Retinal pigment epithelial cell (primary cell): ENCODE results near the gene FAM222A.

Experiments
- DNase-seq: peaks from one replicate; pipeline ENCODE4 v3.0.0-alpha.2; 2010; ENCODE audit warnings: low read depth
- H3K4me3 ChIP-seq: 2 replicates; pipeline ENCODE4 v1.5.1; 2011; ENCODE audit warnings: mild to moderate bottlenecking, low read length, control low read depth, moderate library complexity
- CTCF ChIP-seq: conservative IDR thresholded peaks from 2 replicates; pipeline ENCODE4 v1.5.1; 2011; ENCODE audit warnings: low read depth, low read length, control low read depth, inconsistent platforms

The FAM222A gene

DNA sequence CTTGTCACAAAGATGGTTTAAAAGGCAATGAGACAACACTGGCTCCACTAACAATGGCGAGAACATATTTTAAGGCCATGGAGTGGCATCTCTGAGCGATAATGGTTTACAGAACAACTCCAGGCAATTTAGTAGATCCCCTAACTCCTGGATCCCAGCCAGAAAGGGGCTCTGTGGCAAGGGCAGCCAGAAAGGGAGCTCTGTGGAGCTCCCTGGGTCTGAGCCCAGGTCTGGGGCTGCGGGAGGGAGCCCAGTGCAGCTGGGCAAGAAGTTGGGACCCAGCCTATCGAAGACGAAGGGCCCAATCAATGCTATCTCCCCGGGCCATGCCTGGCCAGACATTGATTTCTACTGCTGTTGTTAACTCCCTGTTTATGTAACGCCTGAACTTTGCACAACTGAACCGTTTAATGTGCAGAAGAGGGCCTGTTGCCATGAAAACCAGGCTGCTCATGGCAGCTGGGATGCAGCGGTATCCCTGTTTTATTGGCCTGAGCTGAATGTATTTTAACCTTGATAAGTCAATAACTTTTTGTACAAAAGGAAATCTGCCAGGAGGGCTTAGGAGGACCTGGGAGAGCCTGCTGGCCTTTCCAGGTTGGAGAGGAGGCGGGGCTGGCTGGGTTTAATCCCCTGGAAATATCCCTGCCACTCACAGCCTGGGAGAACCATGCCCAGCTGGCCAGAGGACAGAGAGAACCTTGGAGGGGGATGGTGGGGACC, 6.7 kb upstream of the FAM222A start:
- DNase-seq, result no peak
- TF ChIP-seq CTCF, result no peak
- no peak overlapping the region for H3K4me3 ChIP-seq

DNA sequence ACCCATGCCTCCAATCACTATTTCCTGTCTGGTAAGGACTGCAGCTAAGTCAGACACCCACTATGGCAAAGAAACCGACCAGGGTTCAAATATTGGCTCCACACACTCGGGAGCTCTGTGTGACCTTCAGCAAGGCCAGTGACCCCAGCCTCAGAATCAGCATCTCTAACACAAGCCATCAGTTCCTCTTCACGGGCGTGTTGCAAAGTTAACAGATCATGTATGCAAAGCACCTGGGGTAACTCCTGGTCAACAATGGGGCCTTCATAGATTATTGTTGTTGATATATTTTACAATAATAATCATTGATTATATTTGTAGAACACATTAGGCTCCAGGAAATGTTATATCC, 6.2 kb upstream of the FAM222A start:
- TF ChIP-seq CTCF, result no peak
- no peak overlapping the region for H3K4me3 ChIP-seq
- DNase-seq, result no peak

DNA sequence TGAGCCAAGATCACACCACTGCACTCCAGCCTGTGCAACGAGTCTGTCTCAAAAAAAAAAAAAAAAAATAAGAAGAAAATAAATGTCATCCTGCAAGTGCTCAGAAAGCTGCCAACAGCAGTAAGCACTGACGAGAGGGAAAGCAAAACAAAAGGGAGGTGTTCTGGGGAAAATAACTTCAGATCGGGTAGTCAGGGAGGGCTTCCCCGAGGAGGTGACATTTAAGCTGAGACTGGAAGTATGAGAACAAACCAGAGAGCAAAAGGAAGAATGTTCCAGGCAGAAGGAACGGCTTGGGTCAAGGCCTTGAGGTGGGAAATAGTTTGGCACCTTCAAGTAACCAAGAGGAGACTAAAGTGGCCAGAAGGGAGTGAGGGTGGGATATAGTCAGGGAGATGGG, 4.7 kb upstream of the FAM222A start:
- TF ChIP-seq CTCF, result no peak
- H3K4me3 ChIP-seq, result no peak overlapping the region
- no peak for DNase-seq

DNA sequence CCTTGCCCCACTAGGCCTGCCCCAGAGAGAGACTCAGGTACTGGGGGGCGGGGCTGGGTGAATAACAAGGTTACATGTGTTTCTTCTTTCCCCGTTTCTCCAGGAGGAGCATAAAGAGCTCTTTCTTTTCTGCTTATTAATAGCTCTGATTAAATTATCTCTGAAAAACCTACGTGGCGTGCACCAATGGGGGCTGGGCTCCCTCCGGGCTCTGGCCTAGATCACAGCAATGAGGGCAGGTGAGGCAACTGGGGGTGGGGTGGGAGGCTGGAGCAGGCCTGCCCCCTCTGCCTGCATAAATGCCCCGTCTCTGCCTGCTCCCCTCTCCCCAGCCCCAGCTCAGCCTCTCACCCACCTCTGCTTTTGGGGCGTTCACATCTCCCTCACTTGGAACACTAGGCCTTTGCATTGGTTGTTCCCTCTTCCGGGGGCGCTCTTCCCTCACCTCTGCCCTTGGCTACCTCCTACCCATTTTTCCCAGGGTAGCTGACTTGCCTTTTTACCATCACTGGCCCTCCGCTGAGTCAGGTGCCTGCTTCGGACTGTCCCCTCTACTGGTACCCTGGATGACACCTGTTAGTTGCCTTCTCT, 4.1 kb upstream of the FAM222A start:
- TF ChIP-seq CTCF, result no peak
- DNase-seq, result no peak
- no peak overlapping the region for H3K4me3 ChIP-seq

GRCh38 chr12:109710205-109710746, 3.3 kb upstream of the FAM222A start:
- no peak overlapping the region for H3K4me3 ChIP-seq
- no peak for TF ChIP-seq CTCF
- DNase-seq, result no peak

GRCh38 chr12:109710747-109711595, 2.7 kb upstream of the FAM222A start:
- no peak overlapping the region for H3K4me3 ChIP-seq
- TF ChIP-seq CTCF, result no peak
- DNase-seq, result no peak
